ENCODE data around the gene EEF2K. TPM values are rescaled to one million over a fixed set of nuclear protein-coding genes. Genes with fewer than 3 reads are reported as not detected.

EEF2K gene
- total RNA-seq, 1 experiment from 2014 or later, result 17.5 TPM

- Mint-ChIP-seq H3K27ac (ENCODE audit: unreplicated experiment) (no peak overlapping the region), H3K4me1 (ENCODE audit: low read depth, unreplicated experiment) (no peaks in the 10 kb centered on the region), H3K27me3 (ENCODE audit: insufficient read depth, unreplicated experiment) (no peaks in the 10 kb centered on the region), H3K4me3 (ENCODE audit: unreplicated experiment) (no peak overlapping the region), H3K9me3 (ENCODE audit: unreplicated experiment) (no peaks in the 10 kb centered on the region), H3K36me3 (ENCODE audit: insufficient read depth, unreplicated experiment) (peaks cover 15% of the 10 kb centered on the region)
- no peaks in the 10 kb centered on the region for H3K27me3 ChIP-seq (replicated peaks; ENCODE audit: control insufficient read depth, insufficient read depth, low read length)
- no peak overlapping the region for H3K4me3 ChIP-seq (ENCODE audit: low read depth, low read length)
- POLR2A ChIA-PET, result interaction anchor here (0.6 kb wide), 1 partner anchor 9 kb away, joined by 4 read pairs; no protein-coding TSS in a partner anchor
- BruUV-seq (replicated peaks), result no TSS peak
- no peaks in the 10 kb centered on the region for H3K9me3 ChIP-seq
- H3K36me3 ChIP-seq (ENCODE audit: control insufficient read depth, insufficient read depth, low read length), result no peaks in the 10 kb centered on the region
- TF ChIP-seq CTCF (IDR thresholded peaks at IDR 0.05; ENCODE audit: insufficient read depth in 1 of 2, low read depth in 1 of 2, low read length in 1 of 2, severe bottlenecking in 1 of 2, unreplicated experiment in 1 of 2), result no peak
- H3K4me1 ChIP-seq, result no peaks in the 10 kb centered on the region
- CTCF ChIA-PET, result no interaction called here
- DNase-seq, result no peak
- intact Hi-C loops (cut with micrococcal nuclease; ENCODE audit: unreplicated experiment), result no loop called here
Measured at GRCh38 chr16:22239131-22239805, 33.2 kb downstream of the EEF2K start.

- H3K27me3 Mint-ChIP-seq (ENCODE audit: insufficient read depth, unreplicated experiment), result no peaks in the 10 kb centered on the region
- intact Hi-C loops (cut with micrococcal nuclease; ENCODE audit: unreplicated experiment), result no loop called here
- Histone ChIP-seq H3K9me3 (no peaks in the 10 kb centered on the region), H3K4me1 (no peaks in the 10 kb centered on the region), H3K36me3 (ENCODE audit: control insufficient read depth, insufficient read depth, low read length) (no peaks in the 10 kb centered on the region), H3K4me3 (ENCODE audit: low read depth, low read length) (no peak overlapping the region), H3K27me3 (replicated peaks; ENCODE audit: control insufficient read depth, insufficient read depth, low read length) (no peaks in the 10 kb centered on the region)
- no peak for DNase-seq
- POLR2A ChIA-PET, result no interaction called here
- BruUV-seq (replicated peaks), result no TSS peak
- no peak overlapping the region for H3K27ac Mint-ChIP-seq (ENCODE audit: unreplicated experiment)
- CTCF ChIA-PET, result no interaction called here
- TF ChIP-seq CTCF (IDR thresholded peaks at IDR 0.05; ENCODE audit: insufficient read depth in 1 of 2, low read depth in 1 of 2, low read length in 1 of 2, severe bottlenecking in 1 of 2, unreplicated experiment in 1 of 2), result no peak
- no peaks in the 10 kb centered on the region for H3K9me3 Mint-ChIP-seq (ENCODE audit: unreplicated experiment)
- peaks cover 12% of the 10 kb centered on the region for H3K36me3 Mint-ChIP-seq (ENCODE audit: insufficient read depth, unreplicated experiment)
- H3K4me1 Mint-ChIP-seq (ENCODE audit: low read depth, unreplicated experiment), result no peaks in the 10 kb centered on the region
- H3K4me3 Mint-ChIP-seq (ENCODE audit: unreplicated experiment), result no peak overlapping the region
Measured at GRCh38 chr16:22240023-22240710, 34.1 kb downstream of the EEF2K start.

GRCh38 chr16:22250522-22250921 is 44.4 kb downstream of the EEF2K start:
- no peak overlapping the region for H3K27ac Mint-ChIP-seq (ENCODE audit: unreplicated experiment)
- no peak for TF ChIP-seq CTCF (IDR thresholded peaks at IDR 0.05; ENCODE audit: insufficient read depth in 1 of 2, low read depth in 1 of 2, low read length in 1 of 2, severe bottlenecking in 1 of 2, unreplicated experiment in 1 of 2)
- Histone ChIP-seq H3K9me3 (no peaks in the 10 kb centered on the region), H3K27me3 (replicated peaks; ENCODE audit: control insufficient read depth, insufficient read depth, low read length) (no peaks in the 10 kb centered on the region), H3K4me3 (ENCODE audit: low read depth, low read length) (no peak overlapping the region), H3K36me3 (ENCODE audit: control insufficient read depth, insufficient read depth, low read length) (peaks cover 5% of the 10 kb centered on the region), H3K4me1 (no peaks in the 10 kb centered on the region)
- intact Hi-C loops (cut with micrococcal nuclease; ENCODE audit: unreplicated experiment), result no loop called here
- BruUV-seq (replicated peaks), result no TSS peak
- H3K4me3 Mint-ChIP-seq (ENCODE audit: unreplicated experiment), result no peak overlapping the region
- no peaks in the 10 kb centered on the region for H3K4me1 Mint-ChIP-seq (ENCODE audit: low read depth, unreplicated experiment)
- H3K27me3 Mint-ChIP-seq (ENCODE audit: insufficient read depth, unreplicated experiment), result no peaks in the 10 kb centered on the region
- peaks cover 32% of the 10 kb centered on the region for H3K36me3 Mint-ChIP-seq (ENCODE audit: insufficient read depth, unreplicated experiment)
- no peaks in the 10 kb centered on the region for H3K9me3 Mint-ChIP-seq (ENCODE audit: unreplicated experiment)
- ChIA-PET CTCF (no interaction called here), POLR2A (no interaction called here)
- DNase-seq, result no peak

Measured in Caco-2 (cell line).